Panc1 (cell line): ENCODE measurements around the gene ECT2.

ENCODE experiments used
- REST ChIP-seq, 2 experiments: IDR thresholded peaks; 2 replicates each; pipeline ENCODE4 v1.6.1; 2011 to 2012; ENCODE audit warnings: low read depth in 2 of 2, control low read depth in 1 of 2, low read length in 1 of 2, mild to moderate bottlenecking in 1 of 2, moderate library complexity in 1 of 2; ENCODE audit not compliant: insufficient read depth in 1 of 2
- SIN3A ChIP-seq: IDR thresholded peaks from 2 replicates; pipeline ENCODE4 v1.6.1; 2012; ENCODE audit warnings: low read depth, mild to moderate bottlenecking, low read length, moderate library complexity, borderline replicate concordance; ENCODE audit not compliant: insufficient read depth
- TF ChIP-seq, protein P1 (sequence below): fragments of 450-650 bp; IDR thresholded peaks from 2 replicates; pipeline ENCODE4 v1.5.1; 2017; ENCODE audit warnings: mild to moderate bottlenecking

DNA sequence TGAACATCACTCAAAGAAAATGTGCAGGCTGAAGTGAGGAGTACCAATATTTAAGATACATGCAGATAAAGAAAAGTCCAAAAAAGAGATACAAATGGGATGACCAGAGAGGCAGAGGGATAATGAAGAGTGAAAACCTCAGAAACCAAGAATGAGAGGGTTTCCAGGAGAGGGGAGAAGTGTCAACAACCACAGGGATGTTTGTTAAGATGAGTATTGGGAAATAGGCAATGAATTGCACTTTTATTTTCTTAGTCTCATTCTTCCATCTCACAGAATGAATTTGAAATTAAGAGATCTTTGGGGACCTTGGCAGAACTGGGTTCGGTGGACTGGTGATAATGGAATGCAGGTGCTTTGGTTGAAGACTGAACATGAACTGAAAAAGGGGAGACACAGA lies 102.5 kb downstream of the ECT2 start:
- TF ChIP-seq, protein P1, sequence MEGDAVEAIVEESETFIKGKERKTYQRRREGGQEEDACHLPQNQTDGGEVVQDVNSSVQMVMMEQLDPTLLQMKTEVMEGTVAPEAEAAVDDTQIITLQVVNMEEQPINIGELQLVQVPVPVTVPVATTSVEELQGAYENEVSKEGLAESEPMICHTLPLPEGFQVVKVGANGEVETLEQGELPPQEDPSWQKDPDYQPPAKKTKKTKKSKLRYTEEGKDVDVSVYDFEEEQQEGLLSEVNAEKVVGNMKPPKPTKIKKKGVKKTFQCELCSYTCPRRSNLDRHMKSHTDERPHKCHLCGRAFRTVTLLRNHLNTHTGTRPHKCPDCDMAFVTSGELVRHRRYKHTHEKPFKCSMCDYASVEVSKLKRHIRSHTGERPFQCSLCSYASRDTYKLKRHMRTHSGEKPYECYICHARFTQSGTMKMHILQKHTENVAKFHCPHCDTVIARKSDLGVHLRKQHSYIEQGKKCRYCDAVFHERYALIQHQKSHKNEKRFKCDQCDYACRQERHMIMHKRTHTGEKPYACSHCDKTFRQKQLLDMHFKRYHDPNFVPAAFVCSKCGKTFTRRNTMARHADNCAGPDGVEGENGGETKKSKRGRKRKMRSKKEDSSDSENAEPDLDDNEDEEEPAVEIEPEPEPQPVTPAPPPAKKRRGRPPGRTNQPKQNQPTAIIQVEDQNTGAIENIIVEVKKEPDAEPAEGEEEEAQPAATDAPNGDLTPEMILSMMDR, result no peak
- TF ChIP-seq REST (IDR thresholded peaks at IDR 0.05; ENCODE audit: insufficient read depth in 1 of 2, low read depth in 2 of 2, low read length in 1 of 2) (no peak), SIN3A (no peak)
